Ishikawa (cell line): ENCODE measurements around the gene DOK7.
A peak's percentile ranks its signal among the peaks of the same experiment; 100 is the strongest.

Experiments
- CEBPB ChIP-seq: IDR thresholded peaks from 2 replicates; pipeline ENCODE4 v1.6.1; 2012
- CREB1 ChIP-seq: IDR thresholded peaks from 2 replicates; pipeline ENCODE4 v1.6.1; 2012; ENCODE audit warnings: low read depth
- EGR1 ChIP-seq: IDR thresholded peaks from 2 replicates; pipeline ENCODE4 v1.6.1; 2012
- EP300 ChIP-seq: IDR thresholded peaks from 2 replicates; pipeline ENCODE4 v1.6.1; 2012; ENCODE audit warnings: borderline replicate concordance
- FOXM1 ChIP-seq: IDR thresholded peaks from 2 replicates; pipeline ENCODE4 v1.6.1; 2012; ENCODE audit warnings: low read depth, borderline replicate concordance
- MAX ChIP-seq: IDR thresholded peaks from 2 replicates; pipeline ENCODE4 v1.6.1; 2012
- NFIC ChIP-seq: IDR thresholded peaks from 2 replicates; pipeline ENCODE4 v1.6.1; 2012
- RAD21 ChIP-seq: IDR thresholded peaks from 2 replicates; pipeline ENCODE4 v1.6.1; 2012; ENCODE audit warnings: low read depth
- REST ChIP-seq: IDR thresholded peaks from 2 replicates; pipeline ENCODE4 v1.6.1; 2012; ENCODE audit warnings: low read depth, mild to moderate bottlenecking
- TAF1 ChIP-seq: IDR thresholded peaks from 2 replicates; pipeline ENCODE4 v1.6.1; 2012; ENCODE audit warnings: low read depth, mild to moderate bottlenecking
- TCF12 ChIP-seq: IDR thresholded peaks from 2 replicates; pipeline ENCODE4 v1.6.1; 2012; ENCODE audit warnings: low read depth
- TEAD4 ChIP-seq: IDR thresholded peaks from 2 replicates; pipeline ENCODE4 v1.6.1; 2012
- USF1 ChIP-seq: IDR thresholded peaks from 2 replicates; pipeline ENCODE4 v1.6.1; 2012
- YY1 ChIP-seq: IDR thresholded peaks from 2 replicates; pipeline ENCODE4 v1.6.1; 2012; ENCODE audit warnings: low read depth
- ZBTB7A ChIP-seq: IDR thresholded peaks from 2 replicates; pipeline ENCODE4 v1.6.1; 2012; ENCODE audit warnings: low read depth

Gene DOK7

GRCh38 chr4:3483471-3483921, 20.4 kb downstream of the DOK7 start:
- peak; percentile 64; the same call in 1 of the 2 replicates for TF ChIP-seq TCF12
- no peak for TF ChIP-seq TAF1
- peak; percentile 80; the same call in 1 of the 2 replicates for TF ChIP-seq EP300
- TF ChIP-seq CREB1, result no peak
- TF ChIP-seq USF1, result peak; percentile 51; the same call in 1 of the 2 replicates
- no peak for TF ChIP-seq RAD21
- no peak for TF ChIP-seq YY1
- no peak for TF ChIP-seq CEBPB
- TF ChIP-seq ZBTB7A, result no peak; the same call in 1 of the 2 replicates
- no peak for TF ChIP-seq FOXM1
- TF ChIP-seq MAX, result peak; percentile 89
- TF ChIP-seq TEAD4, result peak; percentile 73
- peak; percentile 53 for TF ChIP-seq NFIC
- no peak for TF ChIP-seq REST

GRCh38 chr4:3484057-3484973, 21.2 kb downstream of the DOK7 start:
- TF ChIP-seq MAX (peak; percentile 99), TEAD4 (peak; percentile 89), USF1 (peak; percentile 90), FOXM1 (peak; percentile 90), TAF1 (peak; percentile 34; the same call in 1 of the 2 replicates), ZBTB7A (0 out of 2 replicates have a peak, but pooled peaks have one; percentile 30), EGR1 (peak; percentile 86), REST (no peak), CREB1 (peak; percentile 69; the same call in 1 of the 2 replicates), RAD21 (peak; percentile 3; the same call in 1 of the 2 replicates), TCF12 (peak; percentile 99), YY1 (peak; percentile 59), NFIC (peak; percentile 93), CEBPB (no peak; the same call in 1 of the 2 replicates), EP300 (peak; percentile 96)

- TF ChIP-seq TAF1, result no peak
- no peak for TF ChIP-seq RAD21
- TF ChIP-seq EP300, result no peak; the same call in 1 of the 2 replicates
- peak; percentile 21; the same call in 1 of the 2 replicates for TF ChIP-seq EGR1
- TF ChIP-seq YY1, result 0 out of 2 replicates have a peak, but pooled peaks have one; percentile 15
- no peak for TF ChIP-seq CREB1
- 0 out of 2 replicates have a peak, but pooled peaks have one; percentile 3 for TF ChIP-seq MAX
- no peak for TF ChIP-seq CEBPB
- TF ChIP-seq REST, result no peak
- TF ChIP-seq USF1, result no peak
- peak; percentile 23; the same call in 1 of the 2 replicates for TF ChIP-seq NFIC
- no peak for TF ChIP-seq TCF12
- TF ChIP-seq TEAD4, result 0 out of 2 replicates have a peak, but pooled peaks have one; percentile 24
- peak; percentile 52 for TF ChIP-seq ZBTB7A
- TF ChIP-seq FOXM1, result no peak
Observed at GRCh38 chr4:3485011-3485791, 22.1 kb downstream of the DOK7 start.
